Measurements from ENCODE around the gene GRIK1.
"Not testable (repeated sequence)": the region's sequence is repeated elsewhere in the genome, so short reads cannot be mapped to it uniquely, and the experiment has no call there.

The GRIK1 gene

DNA sequence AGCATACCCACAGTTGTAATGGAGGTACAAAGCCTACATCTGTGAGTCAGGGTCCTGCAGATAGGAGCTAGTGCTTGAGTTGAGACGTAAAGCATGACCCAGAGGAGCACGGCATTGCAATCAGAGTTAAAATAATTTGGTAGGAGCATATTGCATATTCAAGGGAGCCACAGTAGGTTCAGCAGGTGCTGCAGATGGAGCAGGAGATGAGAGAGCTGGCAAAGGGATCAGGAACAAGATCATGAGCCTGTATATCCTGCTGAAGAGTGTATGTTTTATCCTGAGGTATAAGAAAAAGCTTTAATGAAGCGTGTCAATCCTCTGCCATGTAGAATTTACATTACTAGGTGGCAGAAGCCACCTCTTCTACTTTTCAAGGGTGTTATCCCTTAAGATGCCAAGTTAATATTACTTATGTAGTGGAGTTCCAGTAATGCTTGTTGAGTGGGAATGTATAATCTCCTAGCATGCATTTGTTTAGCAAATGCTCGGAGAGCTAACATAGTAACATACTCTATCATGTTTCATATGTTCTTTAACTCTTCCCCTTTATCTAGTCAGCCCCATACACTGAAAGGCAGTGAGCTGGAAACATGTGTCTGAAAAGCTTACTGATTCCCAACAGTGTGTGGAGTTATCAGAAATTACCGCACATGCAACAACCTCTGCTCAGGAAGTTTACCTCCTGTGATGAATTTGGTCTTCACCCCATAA, 300.3 kb downstream of the GRIK1 start:
- DNase-seq = no peak

DNA sequence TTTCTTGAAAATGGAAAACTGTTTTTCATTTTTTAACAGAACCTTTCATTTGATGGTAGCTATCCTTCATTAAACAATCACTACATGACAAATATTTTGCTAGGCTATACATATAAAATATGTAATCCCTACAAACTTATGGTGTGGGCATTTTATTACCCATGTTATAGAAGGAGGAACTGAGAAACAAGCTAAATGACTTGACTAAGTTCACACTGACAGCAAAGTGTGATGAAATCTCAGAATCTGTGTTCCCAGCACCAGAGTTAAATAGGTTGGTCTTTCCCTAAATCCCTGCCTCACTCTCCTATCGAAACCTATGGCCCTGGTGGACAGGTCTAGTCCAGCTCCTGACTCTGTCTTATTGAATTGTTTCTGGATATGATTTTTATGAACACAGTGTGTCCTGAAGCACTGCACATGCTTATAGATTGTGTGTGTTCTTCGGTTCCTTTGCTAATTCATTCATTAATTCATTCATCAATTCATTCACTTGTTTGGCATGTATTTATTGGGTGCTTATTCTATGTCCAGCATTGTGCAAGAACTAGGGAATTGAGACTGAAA, 301.0 kb downstream of the GRIK1 start:
- no peak for DNase-seq

DNA sequence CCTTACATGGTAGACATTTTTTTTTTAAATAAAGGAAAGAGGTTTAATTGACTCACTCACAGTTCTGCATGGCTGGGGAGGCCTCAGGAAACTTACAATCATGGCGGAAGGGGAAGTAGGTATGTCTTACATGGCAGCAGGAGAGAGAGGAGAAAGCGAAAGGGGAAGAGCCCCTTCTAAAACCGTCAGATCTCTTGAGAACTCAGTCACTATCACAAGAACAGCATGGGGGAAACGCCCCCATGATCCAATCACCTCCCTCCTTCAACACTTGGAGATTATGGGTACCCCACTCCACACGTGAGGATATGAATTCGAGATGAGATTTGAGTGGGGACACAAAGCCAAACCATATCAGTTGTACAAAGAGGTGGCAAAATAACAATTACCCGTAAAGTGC, 301.7 kb downstream of the GRIK1 start:
- no peak for DNase-seq

DNA sequence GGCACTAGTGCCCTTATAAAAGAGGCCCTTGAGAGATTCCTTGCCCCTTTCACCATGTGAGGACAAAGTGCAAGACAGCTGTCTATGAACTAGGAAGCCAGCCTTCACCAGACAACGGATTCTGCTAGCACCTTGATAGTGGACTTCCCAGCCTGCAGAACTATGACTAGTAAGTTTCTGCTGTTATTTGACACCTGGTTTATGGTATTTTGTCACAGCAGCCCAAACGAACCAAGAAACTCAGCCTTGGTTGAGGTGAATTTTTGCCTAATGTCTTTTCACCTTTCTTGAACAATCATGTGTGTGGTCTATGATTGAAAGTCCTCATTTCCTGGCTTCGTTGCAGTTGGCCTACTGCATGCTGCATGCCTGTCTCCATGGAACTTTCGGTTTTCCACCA, 302.2 kb downstream of the GRIK1 start:
- no peak for DNase-seq

DNA sequence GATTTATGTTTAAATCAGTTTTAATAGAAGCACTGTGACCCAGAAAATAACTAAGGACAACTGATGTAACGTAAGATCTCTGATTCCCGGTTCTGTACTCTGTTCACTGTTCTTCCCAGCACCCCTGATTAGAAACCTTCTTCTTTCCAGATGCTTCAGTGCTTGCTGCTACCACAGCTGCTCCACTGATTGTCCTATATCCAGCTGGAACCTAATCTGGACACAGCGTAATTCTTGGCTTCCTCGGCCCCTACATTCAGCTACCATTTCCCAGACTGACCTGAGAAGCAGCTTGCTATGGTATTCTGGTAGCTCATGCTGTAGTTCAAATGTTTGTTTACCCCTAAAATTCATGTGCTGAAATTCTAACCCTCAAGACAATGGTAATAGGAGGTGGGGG, 302.7 kb downstream of the GRIK1 start:
- peak; percentile 55 for DNase-seq

DNA sequence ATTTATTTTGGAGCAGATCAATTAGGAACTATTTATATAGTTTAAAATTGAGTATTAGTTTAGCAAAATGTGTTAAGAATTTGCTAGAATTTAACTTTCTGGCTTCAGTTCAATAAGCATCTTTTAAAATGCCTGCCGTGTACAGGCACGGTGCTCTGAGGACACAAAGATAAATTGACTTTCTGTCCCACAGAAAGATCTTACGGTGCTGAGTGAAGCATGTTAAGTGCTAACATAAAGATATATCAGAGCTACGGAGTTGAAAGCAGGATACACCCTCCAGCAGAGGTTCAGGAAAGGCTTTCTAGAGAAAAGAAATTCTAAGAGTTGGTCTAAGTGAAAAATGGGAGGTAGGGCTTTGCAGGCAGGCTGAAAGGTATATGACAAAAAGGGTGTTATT, 305.4 kb downstream of the GRIK1 start:
- no peak for DNase-seq

DNA sequence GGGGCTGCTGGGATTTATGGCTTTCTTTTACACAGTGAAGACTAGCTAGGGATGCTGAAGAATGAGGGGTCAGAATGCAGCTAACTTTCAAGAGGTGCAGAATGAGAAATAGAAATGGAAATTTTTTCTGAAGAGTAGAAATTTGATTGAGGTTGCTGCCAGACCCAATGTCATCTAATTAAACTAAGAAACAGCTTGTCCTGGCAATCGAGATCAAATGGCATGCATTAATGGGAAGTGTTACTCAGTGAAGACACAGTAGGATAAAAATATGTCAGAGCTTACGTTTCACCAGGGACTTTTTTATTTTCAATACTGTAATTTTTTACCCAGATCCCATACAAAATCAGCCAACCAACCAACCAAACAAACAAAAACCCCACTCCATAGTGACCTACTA, 306.0 kb downstream of the GRIK1 start:
- DNase-seq = no peak

DNA sequence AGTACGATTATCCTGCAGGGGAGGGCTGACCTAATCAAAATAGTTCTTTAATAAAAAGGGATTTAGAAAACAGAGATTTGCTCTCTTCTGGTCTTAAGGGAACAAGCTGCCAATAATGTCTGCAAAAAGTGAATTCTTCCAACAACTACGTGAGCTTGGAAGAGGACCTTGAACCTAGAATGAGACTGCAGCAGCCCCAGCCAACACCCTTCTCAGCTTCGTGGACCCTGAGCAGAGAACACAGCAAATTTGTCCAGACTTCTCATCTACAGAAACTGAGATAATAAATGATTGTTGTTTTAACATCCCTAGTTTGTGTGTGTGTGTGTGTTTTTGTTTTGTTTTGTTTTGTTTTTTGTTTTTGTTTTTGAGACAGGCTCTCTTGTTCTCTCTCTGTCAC, 309.4 kb downstream of the GRIK1 start:
- DNase-seq = no peak

DNA sequence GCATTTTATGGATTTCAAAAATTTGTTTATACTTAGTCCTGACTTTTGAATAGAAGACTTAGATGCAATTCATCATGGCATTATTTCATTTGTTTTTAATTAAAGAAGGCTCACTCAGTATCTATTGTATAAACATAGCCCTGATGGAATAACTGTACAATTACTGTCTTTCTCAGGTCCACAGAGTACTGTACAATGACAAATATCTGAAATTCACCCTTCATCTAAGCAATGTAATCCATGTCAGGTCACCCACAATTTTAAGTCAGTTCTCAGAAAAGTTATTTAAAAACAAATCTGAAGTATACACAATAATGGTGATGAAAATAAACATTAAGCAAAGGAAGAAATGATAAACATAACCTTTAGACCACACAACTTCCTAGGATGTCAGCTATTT, 311.9 kb downstream of the GRIK1 start:
- DNase-seq = no peak

DNA sequence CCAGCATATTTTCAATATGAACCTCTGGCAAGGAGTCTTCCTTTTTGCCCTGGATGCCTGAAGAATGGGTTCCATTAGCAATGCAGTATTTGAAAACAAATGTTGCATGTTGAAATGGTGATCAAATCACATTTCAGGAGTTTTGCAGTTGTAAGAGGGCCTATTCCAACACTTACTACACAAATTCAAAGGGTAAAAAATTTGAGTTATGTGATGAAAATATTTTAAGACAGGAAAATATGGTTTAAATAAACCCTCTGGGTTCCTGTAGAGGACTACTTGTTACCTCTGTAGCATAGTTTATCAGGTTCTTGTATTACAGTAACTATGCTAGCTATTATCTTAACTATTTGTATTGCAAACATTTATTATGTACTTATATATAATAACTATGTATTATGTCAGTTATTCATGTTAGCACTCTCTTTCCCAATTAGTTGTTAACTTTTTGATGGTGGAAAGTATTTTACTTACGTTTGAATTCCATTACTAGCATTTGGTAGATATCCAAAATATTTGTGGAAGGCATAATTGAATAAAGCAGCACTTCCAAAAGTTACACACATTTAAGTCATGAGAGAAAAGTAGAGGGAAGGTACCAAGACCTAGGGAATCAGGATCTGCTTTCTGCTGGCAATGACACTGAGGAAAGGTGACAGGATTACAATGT, 312.9 kb downstream of the GRIK1 start:
- no peak for DNase-seq

DNA sequence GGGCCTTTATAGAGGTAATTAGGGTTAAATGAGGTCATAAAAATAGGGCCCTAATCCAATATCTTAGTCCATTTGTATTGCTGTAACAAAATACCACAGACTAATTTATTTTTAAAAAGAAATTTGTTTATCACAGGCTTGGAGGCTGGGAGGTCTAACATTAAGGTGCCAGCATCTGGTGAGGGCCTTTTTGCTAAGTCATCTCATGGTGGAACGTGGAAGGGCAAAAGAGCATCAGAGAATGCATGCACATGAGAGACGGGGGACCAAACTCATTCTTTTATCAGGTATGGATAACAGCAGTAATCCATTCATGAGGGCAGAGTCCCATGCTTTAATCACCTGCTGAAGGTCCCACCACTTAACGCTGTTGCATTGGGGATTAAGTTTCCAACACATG, 313.8 kb downstream of the GRIK1 start:
- no peak for DNase-seq

DNA sequence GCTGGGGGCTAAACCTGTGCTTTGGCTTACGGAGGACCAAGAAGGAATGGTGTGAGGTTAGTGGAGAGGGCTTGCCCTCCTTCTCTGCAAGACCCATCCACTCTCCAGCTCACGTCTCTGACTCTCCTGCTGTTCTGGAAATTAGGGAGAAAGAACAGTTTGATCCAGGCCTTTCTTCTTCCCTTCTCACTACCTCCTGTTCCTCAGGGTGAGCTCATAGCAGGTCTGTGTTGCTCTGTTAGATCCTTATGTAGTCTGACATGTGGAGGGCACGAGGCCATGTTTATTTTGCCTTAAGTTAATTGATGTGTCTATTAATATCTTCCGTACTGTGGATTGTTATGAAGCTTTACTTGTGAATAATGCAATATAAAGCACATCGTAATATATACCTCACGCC, 315.0 kb downstream of the GRIK1 start:
- no peak for DNase-seq

DNA sequence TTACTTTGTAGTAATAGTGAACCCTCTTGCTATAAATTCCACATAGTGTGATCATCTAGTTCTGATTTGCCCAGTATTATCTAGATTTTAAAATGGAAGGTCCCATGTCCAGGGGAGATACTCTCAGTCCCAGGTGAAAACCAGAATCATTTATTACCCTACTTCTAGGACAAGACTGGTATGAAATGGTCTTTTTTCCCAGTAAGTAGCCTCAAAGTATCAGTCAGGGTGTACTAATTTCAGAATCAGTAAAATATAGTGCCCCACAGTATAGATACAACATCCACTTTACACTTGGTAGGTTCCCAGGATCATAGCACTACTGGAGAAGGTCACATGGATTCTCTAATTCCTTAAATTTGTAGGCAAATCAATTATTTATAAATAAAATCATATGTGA, 318.3 kb downstream of the GRIK1 start:
- DNase-seq = no peak

DNA sequence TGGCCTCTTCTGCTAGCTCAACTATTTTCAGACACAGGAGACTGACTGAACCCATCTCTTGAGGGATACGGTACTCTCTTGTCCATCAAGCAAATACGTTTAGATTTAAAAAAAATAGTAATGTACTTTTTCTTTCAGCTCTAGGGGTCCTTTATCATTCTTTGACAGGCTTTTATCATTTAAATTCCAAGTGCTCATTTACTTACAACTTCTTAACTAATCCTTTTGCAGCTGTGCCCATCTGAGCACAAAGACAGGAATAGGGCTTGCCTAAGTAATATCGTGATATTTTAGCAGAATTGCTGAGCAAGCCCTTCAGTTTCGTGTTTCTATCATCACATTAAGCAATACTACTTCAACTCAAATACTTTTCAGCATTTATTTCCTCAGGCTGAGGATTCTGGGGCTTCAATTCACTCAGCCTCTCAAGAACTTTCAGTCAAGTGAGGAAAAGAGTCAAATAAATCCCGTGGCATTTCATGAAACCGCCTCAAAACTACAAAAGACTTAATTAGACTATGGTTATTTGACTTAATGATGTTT, 323.5 kb downstream of the GRIK1 start:
- no peak for DNase-seq

DNA sequence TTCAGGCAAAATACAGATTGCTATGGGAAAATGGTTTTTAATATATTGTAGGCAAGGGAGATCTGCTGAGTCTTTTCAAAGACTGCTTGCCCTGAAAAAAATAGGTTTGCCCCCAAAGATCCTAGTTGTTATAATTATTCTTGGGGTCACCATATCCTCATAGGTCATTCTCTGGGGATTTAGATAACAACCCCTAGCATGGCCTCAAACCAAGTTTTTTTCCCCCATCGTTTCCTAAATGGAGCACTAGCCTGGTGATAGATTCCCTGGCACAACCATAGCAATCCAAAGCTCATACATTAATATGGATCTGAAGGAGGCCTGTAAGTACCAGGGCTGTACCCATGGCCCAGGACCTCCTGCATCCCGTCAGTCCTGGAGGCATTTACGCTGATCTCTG, 325.9 kb downstream of the GRIK1 start:
- DNase-seq = no peak

DNA sequence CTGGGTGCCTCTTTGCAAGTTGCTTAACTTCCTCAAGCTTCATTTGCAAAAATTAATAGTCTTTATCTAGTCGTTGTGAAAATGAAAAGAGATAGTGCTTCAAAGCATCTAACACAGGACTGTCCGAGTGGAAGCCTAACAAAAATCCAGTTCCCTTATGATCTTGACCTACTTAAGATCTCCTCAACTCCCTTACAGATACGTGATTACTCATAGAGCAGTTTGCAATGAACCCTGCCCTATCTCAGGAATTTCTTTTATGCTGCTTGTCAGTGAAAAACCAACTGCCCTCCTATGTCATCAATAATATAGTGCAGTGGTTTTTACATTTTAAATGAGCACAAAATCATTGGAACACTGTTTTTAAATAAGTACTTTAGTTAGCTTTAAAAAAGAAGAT, 326.8 kb downstream of the GRIK1 start:
- no peak for DNase-seq

DNA sequence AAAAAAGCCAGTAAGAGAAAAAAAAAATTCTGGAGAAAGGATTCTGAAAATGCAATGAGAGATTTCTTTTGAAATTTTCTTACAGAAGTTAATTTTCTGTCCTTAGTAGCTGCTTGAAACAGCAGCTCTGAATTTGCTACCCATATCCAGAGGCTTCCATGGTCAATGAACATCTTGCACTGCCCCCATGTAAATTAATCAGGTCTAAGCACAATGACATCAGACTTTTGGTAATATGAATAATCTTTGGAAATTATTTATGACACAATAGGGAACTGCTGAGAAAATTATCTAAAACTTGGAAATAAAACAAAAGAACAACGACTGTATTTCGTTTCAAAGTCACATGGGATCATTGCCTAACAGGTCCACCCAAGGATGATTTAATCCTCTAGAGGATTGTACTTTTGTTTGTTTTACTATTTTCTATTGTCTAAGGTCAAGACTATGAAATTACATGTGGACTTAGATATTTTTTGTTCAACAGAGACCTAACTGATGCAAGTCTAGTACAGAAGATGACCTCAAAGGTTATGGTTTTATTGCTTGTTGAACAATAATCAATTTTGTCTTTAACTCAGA, 328.9 kb downstream of the GRIK1 start:
- no peak for DNase-seq

DNA sequence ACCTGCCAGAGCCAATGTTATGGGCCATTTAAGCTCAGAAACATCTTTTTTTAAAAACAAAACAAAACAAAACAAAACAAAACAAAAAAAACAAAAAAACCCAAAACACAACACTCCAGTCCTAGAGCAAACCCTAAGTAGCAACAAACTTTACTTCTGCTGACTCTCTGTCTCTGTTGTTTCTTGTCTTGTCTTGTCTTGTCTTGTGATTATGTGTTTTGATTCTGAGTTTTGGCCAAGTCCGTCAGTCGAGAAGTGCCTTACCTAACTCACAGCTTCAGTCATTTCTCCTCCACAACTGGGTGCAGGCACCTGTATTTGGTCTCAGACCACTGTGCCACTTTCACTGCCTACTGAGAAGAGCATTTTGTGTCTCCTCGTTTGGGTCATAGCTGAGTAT, 333.2 kb downstream of the GRIK1 start:
- DNase-seq = no peak

DNA sequence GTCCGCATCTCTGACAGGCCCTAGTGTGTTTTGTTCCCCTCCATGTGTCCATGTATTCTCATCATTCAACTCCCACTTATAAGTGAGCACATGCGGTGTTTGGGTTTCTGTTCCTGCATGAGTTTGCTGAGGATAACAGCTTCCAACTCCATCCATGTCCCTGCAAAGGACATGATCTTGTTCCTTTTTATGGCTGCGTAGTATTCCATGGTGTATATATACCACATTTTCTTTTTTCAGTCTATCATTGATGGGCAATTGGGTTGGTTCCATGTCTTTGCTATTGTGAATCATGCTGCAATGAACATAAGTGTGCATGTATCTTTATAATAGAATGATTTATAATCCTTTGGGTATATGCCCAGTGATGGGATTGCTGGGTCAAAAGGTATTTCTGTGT, 334.6 kb downstream of the GRIK1 start:
- not testable (repeated sequence) for DNase-seq

DNA sequence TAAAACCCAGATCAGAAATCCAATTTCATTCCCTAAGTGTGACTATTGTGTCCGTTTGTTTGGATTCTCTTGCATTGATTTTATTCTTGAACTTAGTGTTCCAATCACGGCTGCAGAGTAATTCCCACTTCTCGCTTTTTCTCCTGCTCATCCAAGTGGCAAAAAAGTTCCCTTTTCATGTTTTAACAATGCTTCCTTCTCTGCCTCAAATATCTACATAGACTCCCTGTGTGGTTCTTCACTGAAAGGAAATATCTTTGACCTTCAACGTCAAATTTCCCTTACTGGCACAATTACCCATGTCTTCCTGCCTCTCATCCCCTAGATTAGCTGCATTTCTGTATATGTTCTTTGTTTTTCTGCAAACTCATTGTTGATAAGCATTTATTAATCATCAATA, 335.7 kb downstream of the GRIK1 start:
- DNase-seq = no peak

DNA sequence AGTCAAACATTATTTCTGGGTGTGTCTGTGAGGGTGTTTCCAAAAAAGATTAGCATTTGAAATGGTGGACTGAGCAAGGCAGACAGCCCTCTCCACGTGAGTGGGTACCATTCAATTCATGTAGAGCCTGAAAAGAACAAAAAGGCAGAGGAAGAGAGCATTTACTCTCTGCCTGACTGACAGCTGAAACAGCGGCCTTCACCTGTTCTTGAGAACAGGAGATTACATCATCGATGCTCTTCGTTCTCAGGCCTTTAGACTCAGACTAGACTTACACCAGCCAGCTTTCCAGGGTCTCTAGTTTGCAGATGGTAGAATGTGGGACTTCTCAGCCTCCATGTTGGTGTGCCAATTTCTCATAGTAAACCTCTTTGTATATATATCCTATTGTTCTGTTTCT, 338.7 kb downstream of the GRIK1 start:
- no peak for DNase-seq

DNA sequence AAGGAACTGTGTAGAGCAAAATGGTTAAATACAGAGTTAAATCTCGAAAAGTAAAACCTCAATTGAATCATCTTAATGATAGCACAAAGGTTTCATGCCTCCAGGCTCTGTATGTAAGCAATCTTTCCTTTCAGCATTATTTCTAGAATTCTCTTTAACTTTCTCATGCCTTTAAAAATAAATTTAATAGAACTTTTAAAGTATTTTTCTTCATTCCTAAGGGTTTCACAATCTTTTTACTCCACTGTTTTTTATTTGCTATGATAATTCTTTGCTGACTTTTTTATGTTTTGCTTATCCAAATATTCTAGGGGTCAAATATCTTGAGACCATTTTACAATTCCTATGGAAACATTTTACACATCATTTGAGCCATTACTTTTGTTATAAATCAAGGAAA, 353.1 kb downstream of the GRIK1 start:
- no peak for DNase-seq

DNA sequence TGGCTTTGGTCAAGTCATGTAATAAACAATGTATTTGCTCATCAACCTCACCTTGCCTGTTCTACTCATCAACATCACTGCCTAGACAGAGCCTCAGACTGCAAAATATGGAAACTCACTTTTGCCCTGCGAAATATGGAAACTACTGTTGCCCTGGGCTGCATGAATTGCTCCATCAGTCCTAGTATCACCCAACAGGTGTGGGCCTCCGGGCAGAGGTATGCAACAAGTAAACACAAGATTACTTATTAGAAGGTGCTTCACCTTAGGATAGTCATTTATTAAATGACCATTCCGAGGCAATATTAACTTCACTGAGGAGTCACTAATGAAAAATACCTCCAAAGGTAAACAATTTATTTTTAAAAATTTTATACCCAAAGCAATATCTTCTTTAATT, 354.3 kb downstream of the GRIK1 start:
- DNase-seq = no peak

DNA sequence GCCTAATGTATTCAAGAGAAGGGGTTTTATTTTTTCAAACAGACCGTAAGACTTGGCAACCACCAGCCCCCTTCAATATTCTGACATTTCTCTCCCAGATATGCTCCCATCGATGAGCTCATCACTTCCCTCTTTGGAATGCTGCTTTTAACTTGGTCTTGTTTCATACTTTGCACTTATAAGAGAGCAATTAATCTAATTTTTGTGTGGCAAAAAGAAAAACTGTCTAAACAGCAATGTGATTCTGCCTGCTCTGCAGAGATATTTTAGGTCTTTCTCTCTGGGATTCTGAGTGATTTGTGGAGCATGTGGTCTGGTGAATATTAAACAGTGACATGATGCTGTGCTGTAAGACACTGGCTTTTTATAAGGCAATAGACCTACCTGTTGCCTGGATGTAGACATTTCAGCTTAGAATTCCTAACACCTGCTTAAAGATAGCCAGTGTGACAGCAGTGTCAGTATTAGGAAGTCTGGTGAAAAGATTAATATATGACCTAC, 356.3 kb downstream of the GRIK1 start:
- DNase-seq = no peak

Measured in femur (tissue), 1 donor.